ENCODE results near the gene APOBEC3H.
"Not testable (repeated sequence)": the region's sequence is repeated elsewhere in the genome, so short reads cannot be mapped to it uniquely, and the experiment has no call there.

The APOBEC3H gene

DNA sequence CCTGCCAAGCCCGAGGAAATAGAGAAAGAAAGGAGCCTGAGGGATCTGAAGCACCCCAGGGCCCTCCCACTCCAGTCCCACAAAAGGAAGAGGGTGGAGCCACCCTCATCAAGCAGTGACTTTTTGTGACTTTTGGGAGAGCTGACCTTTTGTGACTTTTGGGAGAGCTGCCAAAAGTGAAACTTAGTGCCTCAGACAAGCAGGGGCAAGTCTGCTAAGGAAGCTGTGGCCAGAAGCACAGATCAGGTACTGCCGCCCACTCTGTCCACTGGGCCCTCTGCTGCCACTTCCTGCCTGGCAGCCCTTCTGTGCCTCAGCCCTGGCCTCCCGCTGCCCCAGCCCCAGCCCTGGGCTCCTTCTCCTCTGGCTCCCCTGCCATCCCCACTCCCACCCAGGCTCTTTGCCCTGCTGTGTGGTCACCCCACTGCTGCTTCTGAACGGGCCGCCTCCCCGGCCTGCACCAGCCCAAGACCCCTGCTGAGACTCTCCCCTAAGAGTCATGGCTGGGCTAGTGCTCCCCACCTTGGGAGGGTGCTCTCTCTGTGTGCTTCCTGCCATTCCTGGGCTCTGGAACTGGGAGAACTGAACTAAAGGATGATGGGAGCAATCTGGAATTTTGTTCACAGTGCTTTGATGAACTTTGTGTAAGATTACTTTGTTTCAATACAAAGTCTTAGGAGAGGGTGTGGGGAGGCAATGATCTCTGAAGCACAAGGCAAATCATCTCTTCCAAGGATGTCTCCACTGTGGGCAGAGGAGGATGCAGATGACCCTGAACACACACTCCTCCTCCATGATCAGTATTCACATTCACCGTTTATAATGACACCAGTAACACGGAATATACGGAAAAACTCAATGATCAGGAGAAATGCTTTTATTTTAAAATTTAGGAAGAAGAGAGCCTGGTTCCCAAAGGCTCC lies at the start of gene APOBEC3H:
Gene APOBEC3H (plus strand): TSS at position 147 of the 923 bp plus-strand sequence. CDS start 3,035 bp downstream, outside the sequence.
- no peak for DNase-seq

DNA sequence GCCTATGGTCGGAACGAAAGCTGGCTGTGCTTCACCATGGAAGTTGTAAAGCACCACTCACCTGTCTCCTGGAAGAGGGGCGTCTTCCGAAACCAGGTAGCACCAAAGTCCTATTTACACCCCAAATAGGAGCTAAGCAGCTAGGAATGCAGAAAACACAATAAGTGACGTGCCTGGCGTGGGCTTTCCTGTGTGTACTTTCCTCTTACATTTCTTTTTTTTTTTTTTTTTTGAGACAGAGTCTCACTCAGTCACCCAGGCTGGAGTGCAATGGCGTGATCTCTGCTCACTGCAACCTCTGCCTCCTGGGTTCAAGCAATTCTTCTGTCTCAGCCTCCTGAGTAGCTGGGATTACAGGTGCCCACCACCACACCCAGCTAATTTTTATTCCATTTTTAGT lies 47.6 kb upstream of the APOBEC3H start:
- DNase-seq = not testable (repeated sequence)

DNA sequence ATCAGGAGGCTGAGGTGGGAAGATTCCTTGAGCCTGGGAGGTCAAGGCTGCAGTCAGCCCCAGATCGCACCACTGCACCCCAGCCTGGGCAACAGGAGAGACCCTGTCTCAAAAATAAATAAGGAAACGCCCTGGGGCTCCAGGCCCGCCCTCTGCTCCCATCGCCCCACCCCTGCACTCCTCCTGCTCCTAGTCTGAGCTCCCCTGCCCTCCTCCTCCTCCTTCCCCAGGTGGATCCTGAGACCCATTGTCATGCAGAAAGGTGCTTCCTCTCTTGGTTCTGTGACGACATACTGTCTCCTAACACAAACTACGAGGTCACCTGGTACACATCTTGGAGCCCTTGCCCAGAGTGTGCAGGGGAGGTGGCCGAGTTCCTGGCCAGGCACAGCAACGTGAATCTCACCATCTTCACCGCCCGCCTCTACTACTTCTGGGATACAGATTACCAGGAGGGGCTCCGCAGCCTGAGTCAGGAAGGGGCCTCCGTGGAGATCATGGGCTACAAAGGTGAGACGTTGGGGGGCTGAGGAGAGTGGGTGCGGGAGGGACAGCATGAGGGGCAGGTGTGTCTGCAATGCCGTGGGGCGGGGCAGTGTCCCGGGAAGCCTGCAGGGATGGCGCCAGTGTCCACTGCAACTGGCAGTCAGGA lies 45.1 kb upstream of the APOBEC3H start:
- DNase-seq = not testable (repeated sequence)

DNA sequence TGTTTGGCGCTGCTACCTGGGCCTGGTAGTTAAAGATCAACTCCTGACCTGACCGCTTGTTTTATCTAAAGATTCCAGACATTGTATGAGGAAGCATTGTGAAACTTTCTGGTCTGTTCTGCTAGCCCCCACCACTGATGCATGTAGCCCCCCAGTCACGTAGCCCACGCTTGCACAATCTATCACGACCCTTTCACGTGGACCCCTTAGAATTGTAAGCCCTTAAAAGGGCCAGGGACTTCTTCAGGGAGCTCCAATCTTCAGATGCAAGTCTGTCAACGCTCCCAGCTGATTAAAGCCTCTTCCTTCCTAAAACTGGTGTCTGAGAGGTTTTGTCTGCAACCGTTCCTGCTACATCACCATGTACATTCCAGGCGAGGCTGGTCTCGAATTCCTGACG lies 41.4 kb upstream of the APOBEC3H start:
- no peak for DNase-seq

DNA sequence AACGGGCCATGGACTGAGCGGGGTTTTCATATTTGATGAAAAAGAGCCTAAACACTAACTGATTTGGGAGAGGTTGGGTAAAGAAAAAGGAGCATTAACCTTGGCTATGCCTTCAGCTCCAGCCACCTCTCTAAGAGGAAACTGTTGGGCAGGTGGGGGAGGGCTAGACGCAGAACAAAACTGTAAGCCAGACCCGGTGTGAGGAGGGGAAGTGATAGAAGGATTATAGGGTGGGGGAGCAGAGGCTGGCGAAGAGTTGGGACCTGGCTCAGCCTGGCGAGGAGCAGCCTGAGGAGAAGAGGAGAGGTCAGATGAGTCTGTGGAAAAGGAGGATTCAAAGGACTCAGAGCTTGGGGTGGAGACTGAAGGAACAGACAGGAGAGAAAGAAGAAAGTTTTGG lies 35.8 kb upstream of the APOBEC3H start:
- DNase-seq = not testable (repeated sequence)

DNA sequence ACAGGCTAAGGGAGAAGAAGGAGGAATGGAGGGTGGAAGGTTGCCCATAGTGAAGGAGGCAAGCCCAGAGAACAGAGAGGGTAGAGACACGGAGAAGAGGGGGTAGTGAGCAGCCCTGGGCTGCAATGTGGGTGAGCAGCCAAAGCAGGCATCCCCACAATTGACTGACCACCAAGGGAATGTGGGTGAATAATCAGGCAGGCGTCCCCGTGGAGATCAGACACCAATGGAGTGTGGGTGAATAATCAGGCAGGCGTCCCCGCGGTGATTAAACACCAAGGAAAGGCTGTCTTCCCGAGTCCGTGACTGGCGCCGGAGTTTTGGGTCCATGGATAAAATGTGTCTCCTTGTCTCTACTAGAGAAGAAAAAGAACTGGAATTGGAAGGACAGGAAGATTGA lies 35.1 kb upstream of the APOBEC3H start:
- DNase-seq = not testable (repeated sequence)

DNA sequence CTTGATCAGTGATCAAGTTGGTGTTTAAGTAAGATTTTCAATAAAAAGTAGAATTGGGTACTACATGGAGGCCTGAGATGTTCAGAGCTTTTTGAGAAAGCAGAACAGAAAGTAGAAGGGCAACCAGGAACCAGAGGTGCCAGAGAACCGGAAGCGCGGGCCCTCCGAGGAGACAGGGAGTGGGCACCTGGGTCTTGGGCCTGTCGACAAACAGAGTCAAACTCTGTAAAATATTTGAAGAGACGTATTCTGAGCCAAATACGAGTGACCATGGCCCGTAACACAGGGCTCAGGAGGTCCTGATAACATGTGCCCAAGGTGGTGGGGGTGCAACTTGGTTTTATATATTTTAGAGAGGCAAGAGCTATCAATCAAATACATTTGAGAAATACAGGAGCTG lies 33.1 kb upstream of the APOBEC3H start:
- DNase-seq = not testable (repeated sequence)

DNA sequence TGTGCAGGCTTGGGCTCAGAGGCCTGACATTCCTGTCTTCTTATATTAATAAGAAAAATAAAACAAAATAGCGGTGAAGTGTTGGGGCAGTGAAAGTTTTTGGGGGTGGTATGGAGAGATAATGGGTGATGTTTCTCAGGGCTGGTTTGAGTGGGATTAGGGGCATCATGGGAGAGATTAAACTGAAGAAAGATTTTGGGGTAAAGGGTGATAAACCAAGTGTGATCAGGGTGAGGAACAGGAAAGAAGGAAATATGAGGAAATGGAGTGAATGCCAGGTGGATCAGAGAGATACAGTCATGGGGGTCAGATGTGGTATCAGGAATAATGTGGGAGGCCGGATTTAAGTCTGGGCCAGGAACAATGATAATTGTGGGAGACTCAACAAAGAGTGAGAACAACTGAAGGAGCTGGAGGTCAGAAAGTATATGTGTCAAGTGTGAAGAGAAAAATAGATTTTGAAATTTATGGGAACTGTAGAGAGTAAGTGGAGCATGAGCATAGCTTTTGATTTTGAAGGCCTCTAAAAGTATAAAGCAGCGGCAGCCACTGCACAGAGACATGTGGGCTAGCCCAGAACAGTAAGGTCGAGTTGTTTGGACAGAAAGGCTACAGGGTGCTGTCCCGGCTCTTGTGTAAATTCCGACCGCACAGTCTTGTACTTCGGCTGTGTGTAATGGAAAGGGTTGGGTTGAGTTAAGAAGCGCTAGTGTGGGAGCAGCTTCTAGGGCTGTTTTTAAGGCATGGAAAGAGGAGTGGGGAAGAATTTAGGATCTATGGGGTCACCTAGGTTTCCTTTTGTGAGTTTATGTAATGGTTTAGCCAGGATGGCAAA lies 30.4 kb upstream of the APOBEC3H start:
- DNase-seq = not testable (repeated sequence)

DNA sequence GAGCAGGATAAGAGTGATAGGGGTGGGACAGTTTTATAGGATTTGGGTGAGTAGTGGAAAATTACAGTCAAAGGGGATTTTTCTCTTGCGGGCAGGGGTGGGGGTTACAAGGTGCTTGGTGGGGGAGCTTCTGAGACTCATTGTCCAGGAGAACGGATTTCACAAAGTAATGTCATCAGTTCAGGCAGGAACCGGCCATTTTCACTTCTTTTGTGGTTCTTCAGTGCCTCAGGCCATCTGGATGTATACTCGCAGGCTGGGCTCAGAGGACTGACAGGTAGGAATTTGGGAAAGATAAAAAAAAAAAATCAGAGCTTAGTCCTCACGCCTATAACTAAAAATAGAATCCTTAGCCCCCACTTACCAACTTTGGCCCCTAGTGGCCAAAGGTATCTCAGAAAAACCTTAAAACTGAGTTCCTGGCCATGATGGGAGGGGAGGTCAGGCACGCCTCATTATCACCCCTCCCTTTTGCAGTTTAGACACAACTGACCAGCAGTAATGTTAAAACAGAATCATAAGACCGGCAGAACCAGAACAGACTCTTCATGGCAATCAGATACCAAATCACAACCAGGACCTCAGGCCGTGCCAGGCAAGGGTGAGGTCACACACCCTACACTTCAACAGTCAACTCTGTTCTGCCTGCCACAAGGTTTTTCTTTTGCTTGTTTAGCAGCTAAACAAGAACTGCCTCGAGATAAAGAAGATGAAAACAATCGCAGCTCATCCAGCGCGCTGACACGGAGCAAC lies 28.8 kb upstream of the APOBEC3H start:
- no peak for DNase-seq

DNA sequence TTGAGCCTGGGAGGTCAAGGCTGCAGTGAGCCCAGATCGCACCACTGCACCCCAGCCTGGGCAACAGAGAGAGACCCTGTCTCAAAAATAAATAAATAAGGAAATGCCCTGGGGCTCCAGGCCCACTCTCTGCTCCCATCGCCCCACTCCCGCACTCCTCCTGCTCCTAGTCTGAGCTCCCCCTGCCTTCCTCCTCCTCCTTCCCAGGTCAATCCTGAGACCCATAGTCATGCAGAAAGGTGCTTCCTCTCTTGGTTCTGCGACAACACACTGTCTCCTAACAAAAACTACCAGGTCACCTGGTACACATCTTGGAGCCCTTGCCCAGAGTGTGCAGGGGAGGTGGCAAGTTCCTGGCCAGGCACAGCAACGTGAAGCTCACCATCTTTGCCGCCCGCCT lies 26.9 kb upstream of the APOBEC3H start:
- no peak for DNase-seq

DNA sequence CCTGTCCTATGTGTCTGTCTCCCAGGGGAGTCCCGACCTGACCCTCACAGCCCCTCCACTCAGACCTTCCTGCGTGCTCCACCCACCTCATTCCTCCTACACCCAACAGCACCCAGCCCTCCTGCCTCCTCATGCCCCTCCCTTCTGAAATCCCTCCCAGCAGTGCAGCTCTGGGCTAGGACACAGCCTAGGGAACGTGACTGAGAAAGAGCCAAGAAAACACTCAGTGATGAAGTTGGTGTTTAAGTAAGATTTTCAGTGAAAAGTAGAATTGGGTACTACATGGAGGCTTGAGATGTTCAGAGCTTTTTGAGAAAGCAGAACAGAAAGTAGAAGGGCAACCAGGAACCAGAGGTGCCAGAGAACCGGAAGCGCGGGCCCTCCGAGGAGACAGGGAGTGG lies 24.5 kb upstream of the APOBEC3H start:
- DNase-seq = not testable (repeated sequence)

DNA sequence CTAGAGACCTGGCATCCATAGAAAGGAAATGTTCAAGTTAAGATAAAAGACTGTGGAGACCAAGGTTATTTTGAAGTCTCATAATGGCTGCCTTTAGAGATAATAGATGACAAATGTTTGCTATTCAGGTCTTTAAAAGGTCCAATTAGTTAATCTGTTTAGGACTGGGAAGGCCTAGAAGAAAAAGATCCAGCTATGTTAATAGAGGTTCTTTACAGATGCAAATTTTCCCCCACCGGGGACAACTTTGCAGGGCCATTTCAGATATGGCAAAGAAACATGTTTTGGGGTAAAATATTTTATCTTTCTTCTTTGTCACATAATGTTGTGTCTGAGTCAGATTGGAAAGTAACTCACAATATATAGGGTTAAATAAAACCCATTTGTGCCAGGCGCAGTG lies 23.1 kb upstream of the APOBEC3H start:
- DNase-seq = no peak

DNA sequence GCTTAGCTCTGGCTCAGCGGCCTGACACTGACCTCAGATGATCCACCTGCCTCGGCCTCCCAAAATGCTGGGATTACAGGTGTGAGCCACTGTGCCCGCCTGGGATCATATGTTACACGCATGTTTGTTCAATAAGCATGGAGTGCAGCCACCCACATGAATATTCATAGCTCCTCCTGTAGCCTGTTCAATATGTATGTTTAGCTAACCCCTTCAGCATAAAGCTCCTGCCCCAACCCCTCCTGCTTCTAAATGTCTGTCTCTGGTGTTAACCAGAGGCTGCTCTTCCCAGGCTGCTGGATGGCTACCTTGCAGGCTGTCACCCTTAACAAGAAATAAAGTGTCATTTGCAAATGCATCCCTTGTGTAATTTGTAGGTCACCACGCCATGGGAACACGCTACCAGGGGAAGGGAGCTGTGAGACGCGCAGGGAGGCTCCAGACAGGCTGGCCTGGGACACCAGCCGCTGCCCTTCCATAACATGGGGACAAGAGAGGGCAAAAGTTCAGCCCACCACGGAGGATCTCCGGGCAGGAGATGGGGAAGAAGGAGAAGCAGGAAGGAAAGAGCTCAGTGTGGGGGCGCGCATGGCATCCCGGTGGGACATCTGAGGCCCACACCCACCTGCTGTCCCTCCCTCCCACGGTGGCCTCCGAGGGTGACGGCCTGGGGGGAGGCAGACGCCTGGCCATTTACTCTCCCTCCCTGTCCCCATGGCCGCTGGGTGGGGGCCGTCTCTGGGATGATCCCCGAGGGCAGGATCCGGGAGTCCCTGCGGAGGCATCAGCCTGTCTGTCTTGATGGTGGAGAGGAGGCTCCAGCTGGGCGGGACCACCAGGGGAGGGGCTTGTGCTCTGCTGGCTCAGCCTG lies 20.7 kb upstream of the APOBEC3H start:
- not testable (repeated sequence) for DNase-seq

DNA sequence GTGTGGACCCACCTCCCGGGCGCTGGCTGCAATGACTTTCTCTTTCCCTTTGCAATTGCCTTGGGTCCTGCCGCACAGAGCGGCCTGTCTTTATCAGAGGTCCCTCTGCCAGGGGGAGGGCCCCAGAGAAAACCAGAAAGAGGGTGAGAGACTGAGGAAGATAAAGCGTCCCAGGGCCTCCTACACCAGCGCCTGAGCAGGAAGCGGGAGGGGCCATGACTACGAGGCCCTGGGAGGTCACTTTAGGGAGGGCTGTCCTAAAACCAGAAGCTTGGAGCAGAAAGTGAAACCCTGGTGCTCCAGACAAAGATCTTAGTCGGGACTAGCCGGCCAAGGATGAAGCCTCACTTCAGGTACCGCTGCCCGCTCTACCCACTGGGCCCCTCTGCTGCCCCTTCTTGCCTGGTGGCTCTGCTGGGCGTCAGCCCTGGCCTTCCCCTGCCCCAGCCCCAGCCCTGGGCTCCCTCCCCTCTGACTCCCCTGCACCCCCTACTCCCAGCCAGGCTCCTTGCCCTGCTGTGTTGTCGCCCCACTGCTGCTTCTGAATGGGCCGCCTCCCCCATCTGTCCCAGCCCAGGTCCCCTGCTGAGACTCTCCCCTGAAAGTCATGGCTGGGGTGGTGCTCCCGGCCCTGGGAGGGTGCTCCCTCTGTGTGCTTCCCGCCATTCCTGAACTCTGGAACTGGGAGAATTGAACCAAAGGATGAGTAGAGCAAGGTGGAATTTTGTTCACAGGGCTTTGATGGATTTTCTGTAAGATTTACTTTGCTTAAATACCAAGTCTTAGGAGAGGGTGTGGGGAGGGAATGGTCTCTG lies 19.8 kb upstream of the APOBEC3H start, which contains the start of gene APOBEC3G:
Gene APOBEC3G (plus strand): TSS at position 250 of the 815 bp plus-strand sequence. CDS start 87 bp downstream, at position 337.
- DNase-seq = not testable (repeated sequence)

DNA sequence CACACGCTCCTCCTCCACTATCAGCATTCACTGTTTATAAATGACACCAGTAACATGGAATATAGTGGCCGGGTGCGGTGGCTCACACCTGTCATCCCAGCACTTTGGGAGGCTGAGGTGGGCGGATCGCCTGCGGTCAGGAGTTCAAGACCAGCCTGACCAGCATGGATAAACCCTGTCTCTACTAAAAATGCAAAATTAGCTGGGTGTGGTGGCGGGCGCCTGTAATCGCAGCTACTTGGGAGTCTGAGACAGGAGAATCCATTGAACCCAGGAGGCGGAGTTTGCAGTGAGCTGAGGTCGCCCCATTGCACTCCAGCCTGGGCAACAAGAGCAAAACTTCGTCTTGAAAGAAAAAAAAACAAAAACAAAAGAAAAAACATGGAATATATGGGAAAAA lies 19.1 kb upstream of the APOBEC3H start:
- not testable (repeated sequence) for DNase-seq

DNA sequence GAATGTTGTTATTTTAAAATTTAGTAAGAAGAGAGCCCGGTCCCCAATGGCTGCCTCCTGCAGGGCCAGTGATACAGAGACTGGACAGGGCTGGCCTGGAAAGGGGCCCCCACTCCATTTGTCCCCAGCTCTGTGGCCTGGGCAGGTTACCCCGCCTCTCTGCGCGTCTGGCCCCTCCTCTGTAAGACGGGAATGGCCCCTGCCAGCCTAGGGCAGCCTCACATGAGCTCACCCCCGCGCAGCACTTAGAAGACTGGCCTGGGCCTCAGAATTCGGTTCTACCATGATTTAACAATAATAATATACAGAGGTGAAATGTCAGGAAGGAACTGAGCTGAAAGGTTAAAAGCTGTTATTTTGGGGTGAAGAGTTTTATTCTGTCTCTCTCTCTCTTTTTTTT lies 18.7 kb upstream of the APOBEC3H start:
- DNase-seq = no peak

DNA sequence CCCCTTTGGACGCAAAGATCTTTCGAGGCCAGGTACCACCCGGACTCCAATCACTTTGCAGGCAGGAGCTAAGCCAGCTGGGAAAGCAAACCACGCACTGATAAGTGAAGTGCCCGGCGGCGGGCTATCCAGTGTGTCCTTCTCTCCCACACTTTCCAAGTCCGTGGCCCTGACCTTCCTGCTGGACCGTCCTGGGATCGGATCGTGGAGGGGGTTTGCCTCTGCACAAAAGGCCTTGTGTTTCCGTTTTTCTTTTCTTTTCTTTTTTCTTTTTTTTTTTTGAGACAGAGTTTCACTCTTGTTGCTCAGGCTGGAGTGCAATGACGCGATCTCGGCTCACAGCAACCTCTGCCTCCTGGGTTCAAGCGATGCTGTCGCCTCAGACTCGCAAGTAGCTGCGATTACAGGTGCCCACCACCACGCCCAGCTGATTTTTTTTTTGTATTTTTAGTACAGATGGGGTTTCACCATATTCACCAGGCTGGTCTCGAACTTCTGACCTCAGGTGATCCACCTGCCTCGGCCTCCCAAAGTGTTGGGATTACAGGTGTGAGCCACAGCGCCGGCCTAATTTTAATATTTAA lies 17.9 kb upstream of the APOBEC3H start:
- DNase-seq = not testable (repeated sequence)

DNA sequence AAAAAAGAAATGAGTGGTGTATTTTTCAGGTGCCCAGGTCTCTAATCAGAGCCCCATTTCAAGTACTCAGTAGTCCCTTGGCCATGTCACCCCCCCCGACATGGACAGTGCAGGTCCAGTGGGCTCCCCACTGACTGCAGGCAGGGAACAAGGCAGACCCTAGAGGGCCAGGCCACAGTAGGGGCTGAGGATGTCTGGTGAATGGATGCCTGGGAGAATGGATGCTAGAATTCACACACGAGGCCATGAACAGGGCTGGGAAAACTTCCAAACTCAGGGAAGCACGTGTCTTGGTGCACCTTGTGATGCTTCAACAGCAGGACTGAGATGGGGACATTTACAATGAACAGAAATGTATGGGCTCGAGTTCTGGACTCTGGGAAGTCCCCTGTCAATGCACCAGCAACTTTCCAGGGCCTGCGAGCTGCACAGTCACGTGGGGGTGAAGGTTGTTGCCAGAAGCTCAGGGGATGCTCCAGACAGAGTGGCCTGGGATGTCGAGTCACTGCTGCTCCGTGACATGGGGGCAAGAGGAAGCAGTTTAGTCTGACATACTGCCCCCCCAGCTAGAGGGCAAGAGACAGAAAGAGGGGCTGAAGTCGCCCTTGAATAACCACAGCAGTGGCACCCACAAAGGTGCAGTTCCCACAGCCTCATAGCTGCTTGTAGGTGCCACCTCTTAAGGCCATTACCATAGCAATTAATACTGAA lies 16.8 kb upstream of the APOBEC3H start:
- no peak for DNase-seq

DNA sequence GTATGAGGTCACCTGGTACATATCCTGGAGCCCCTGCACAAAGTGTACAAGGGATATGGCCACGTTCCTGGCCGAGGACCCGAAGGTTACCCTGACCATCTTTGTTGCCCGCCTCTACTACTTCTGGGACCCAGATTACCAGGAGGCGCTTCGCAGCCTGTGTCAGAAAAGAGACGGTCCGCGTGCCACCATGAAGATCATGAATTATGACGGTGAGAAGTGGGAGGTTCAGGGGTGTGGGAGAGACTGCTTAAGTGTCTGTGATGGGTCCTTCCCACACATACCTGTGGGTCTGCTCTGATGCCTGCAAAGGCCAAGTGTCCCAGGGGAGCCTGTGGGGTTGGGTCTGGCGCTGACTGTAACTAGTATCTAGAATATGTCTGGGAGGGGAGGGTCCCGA lies 16.0 kb upstream of the APOBEC3H start:
- no peak for DNase-seq
